H1 (cell line): ENCODE data around the gene AK6. TPM values are rescaled to one million over a fixed set of nuclear protein-coding genes. Genes with fewer than 3 reads are reported as not detected.

Experiments used
- CTCF ChIA-PET: fragments of 300-600 bp; sonication (Branson Sonifier 250); formaldehyde crosslinking; loops from one replicate; lab custom pipeline; 2021; ENCODE audit not compliant: partially characterized antibody; lab: Charles Lee
- POLR2A ChIA-PET: fragments of 300-600 bp; sonication (Branson Sonifier 250); formaldehyde crosslinking; loops from one replicate; lab custom pipeline; 2021; ENCODE audit warnings: inconsistent platforms; ENCODE audit not compliant: partially characterized antibody; lab: Charles Lee
- DNase-seq, 2 experiments: peaks; one replicate each; pipeline versions ENCODE4 v3.0.0 to v3.0.0-alpha.2; 2010 to 2022; ENCODE audit warnings: low spot score in 2 of 2, low read depth in 1 of 2, mixed read lengths in 1 of 2
- FAIRE-seq: peaks from 2 replicates; lab custom pipeline; 2011; peaks lifted over from hg19 to GRCh38; lab: Jason Lieb, UNC
- H2AFZ ChIP-seq: 2 replicates; pipeline ENCODE4 v1.8.1; 2012; ENCODE audit warnings: low read length, inconsistent platforms
- H2AK5ac ChIP-seq: 2 replicates; pipeline ENCODE4 v1.6.1; 2013; ENCODE audit warnings: low read depth, low read length
- H2BK120ac ChIP-seq: replicated peaks from 2 replicates; pipeline ENCODE3; 2013; ENCODE audit warnings: low read depth, low read length, inconsistent platforms
- H2BK12ac ChIP-seq: 2 replicates; pipeline ENCODE4 v1.6.1; 2013; ENCODE audit warnings: low read depth, low read length
- H2BK15ac ChIP-seq: 2 replicates; pipeline ENCODE4 v1.6.1; 2013; ENCODE audit warnings: low read length
- H2BK20ac ChIP-seq: 2 replicates; pipeline ENCODE4 v1.6.1; 2013; ENCODE audit warnings: low read length
- H2BK5ac ChIP-seq: 2 replicates; pipeline ENCODE4 v1.6.1; 2013; ENCODE audit warnings: low read depth, low read length
- H3K14ac ChIP-seq: 2 replicates; pipeline ENCODE4 v1.6.1; 2013; ENCODE audit warnings: inconsistent platforms; ENCODE audit not compliant: insufficient read length
- H3K18ac ChIP-seq: 2 replicates; pipeline ENCODE4 v1.6.1; 2013; ENCODE audit warnings: low read length; ENCODE audit errors: extremely low read depth
- H3K23ac ChIP-seq: 2 replicates; pipeline ENCODE4 v1.6.1; 2013; ENCODE audit warnings: inconsistent platforms; ENCODE audit not compliant: insufficient read length
- H3K23me2 ChIP-seq: 2 replicates; pipeline ENCODE4 v1.6.1; 2013; ENCODE audit warnings: low read depth, low read length
- H3K27ac ChIP-seq: 2 replicates; pipeline ENCODE4 v1.6.1; 2011; ENCODE audit warnings: low read depth, low read length, inconsistent platforms
- H3K27me3 ChIP-seq, 4 experiments: replicated peaks in 1 of 4; 1 replicate in 1 of 4; 2 replicates in 3 of 4; pipeline versions ENCODE4 v1.6.1 to v1.8.1; 2011 to 2013; ENCODE audit warnings: low read length in 3 of 4, mild to moderate bottlenecking in 3 of 4, inconsistent platforms in 2 of 4, mixed read lengths in 2 of 4, moderate library complexity in 1 of 4; ENCODE audit not compliant: control insufficient read depth in 3 of 4, insufficient read depth in 3 of 4; ENCODE audit errors: extremely low read depth in 1 of 4
- H3K36me3 ChIP-seq, 4 experiments: 2 replicates each; pipeline versions ENCODE4 v1.6.1 to v1.8.1; 2011 to 2013; ENCODE audit warnings: mild to moderate bottlenecking in 4 of 4, low read length in 3 of 4, moderate library complexity in 2 of 4, control low read depth in 1 of 4, inconsistent platforms in 1 of 4; ENCODE audit not compliant: insufficient read depth in 4 of 4, control insufficient read depth in 2 of 4
- H3K4ac ChIP-seq: replicated peaks from 2 replicates; pipeline ENCODE3; 2013; ENCODE audit warnings: low read length, low read depth, mixed read lengths, inconsistent platforms; ENCODE audit not compliant: insufficient read length
- H3K4me1 ChIP-seq, 4 experiments: replicated peaks in 1 of 4; 1 replicate in 1 of 4; 2 replicates in 3 of 4; pipeline versions ENCODE4 v1.6.1 to v1.8.1; 2011 to 2013; ENCODE audit warnings: low read length in 3 of 4, inconsistent platforms in 2 of 4, mixed read lengths in 1 of 4; ENCODE audit not compliant: insufficient read depth in 4 of 4, control insufficient read depth in 3 of 4
- H3K4me2 ChIP-seq, 2 experiments: 2 replicates each; pipeline versions ENCODE4 v1.6.1 to v1.8.1; 2011 to 2013; ENCODE audit warnings: low read depth in 2 of 2, low read length in 2 of 2, control low read depth in 1 of 2, inconsistent platforms in 1 of 2, mild to moderate bottlenecking in 1 of 2; ENCODE audit not compliant: insufficient read depth in 1 of 2
- H3K4me3 ChIP-seq, 4 experiments: fragments of 200-600, 300-600 bp in 1 of 4; sonication (generic), shearing (Covaris generic), sonication (Bioruptor Twin) in 1 of 4; 2 replicates each; pipeline versions ENCODE4 v1.5.1 to v1.8.1; 2011 to 2016; ENCODE audit warnings: low read length in 4 of 4, low read depth in 3 of 4, control low read depth in 2 of 4, inconsistent platforms in 2 of 4, mild to moderate bottlenecking in 2 of 4, mixed read lengths in 1 of 4, moderate library complexity in 1 of 4; ENCODE audit not compliant: insufficient read depth in 2 of 4; ENCODE audit errors: extremely low read depth in 1 of 4
- H3K56ac ChIP-seq: replicated peaks from 2 replicates; pipeline ENCODE3; 2013; ENCODE audit warnings: low read depth, mild to moderate bottlenecking, mixed read lengths, low read length, inconsistent platforms; ENCODE audit not compliant: insufficient read length
- H3K79me1 ChIP-seq: 2 replicates; pipeline ENCODE4 v1.6.1; 2013; ENCODE audit warnings: low read depth, low read length, control low read depth
- H3K79me2 ChIP-seq, 2 experiments: 2 replicates each; pipeline versions ENCODE4 v1.6.1 to v1.8.1; 2012 to 2013; ENCODE audit warnings: low read length in 2 of 2, mild to moderate bottlenecking in 2 of 2, inconsistent platforms in 1 of 2; ENCODE audit not compliant: insufficient read depth in 2 of 2, control insufficient read depth in 1 of 2
- H3K9ac ChIP-seq, 4 experiments: replicated peaks in 1 of 4; 1 replicate in 1 of 4; 2 replicates in 3 of 4; pipeline versions ENCODE4 v1.6.1 to v1.8.1; 2011 to 2013; ENCODE audit warnings: low read depth in 3 of 4, low read length in 3 of 4, control low read depth in 2 of 4, mild to moderate bottlenecking in 2 of 4, moderate library complexity in 2 of 4, inconsistent platforms in 1 of 4; ENCODE audit errors: extremely low read depth in 1 of 4
- H3K9me3 ChIP-seq, 2 experiments: 2 replicates each; pipeline versions ENCODE4 v1.6.1 to v1.8.1; 2012 to 2013; ENCODE audit warnings: mild to moderate bottlenecking in 2 of 2, moderate library complexity in 2 of 2, control low read depth in 1 of 2, inconsistent platforms in 1 of 2, low read depth in 1 of 2, low read length in 1 of 2, mixed read lengths in 1 of 2; ENCODE audit not compliant: insufficient read depth in 2 of 2
- H4K20me1 ChIP-seq, 2 experiments: replicated peaks in 1 of 2; 2 replicates each; pipeline versions ENCODE3 to v1.8.1; 2011 to 2013; ENCODE audit warnings: inconsistent platforms in 2 of 2, low read length in 2 of 2, mild to moderate bottlenecking in 1 of 2; ENCODE audit not compliant: insufficient read depth in 2 of 2, control insufficient read depth in 1 of 2
- H4K5ac ChIP-seq: 2 replicates; pipeline ENCODE4 v1.6.1; 2013; ENCODE audit warnings: low read length, low read depth, mixed read lengths, inconsistent platforms; ENCODE audit not compliant: insufficient read length
- H4K8ac ChIP-seq: 2 replicates; pipeline ENCODE4 v1.8.0; 2013; ENCODE audit warnings: mild to moderate bottlenecking, moderate library complexity, low read length, inconsistent platforms; ENCODE audit not compliant: insufficient read depth; ENCODE audit errors: extremely low read depth
- H4K91ac ChIP-seq: replicated peaks from 2 replicates; pipeline ENCODE3; 2013; ENCODE audit warnings: low read length, mixed read lengths, inconsistent platforms; ENCODE audit not compliant: insufficient read length
- ASH2L ChIP-seq: fragments of 200-600, 300-600 bp; sonication (generic); IDR thresholded peaks from one replicate; pipeline ENCODE4 v1.7.1; 2017; ENCODE audit warnings: low read length
- ATF2 ChIP-seq: IDR thresholded peaks from 2 replicates; pipeline ENCODE4 v1.6.1; 2012; ENCODE audit warnings: low read length, inconsistent platforms
- CTCF ChIP-seq, 3 experiments: IDR thresholded peaks; 1 replicate in 2 of 3; 2 replicates in 1 of 3; pipeline versions ENCODE4 v1.5.1 to v1.6.1; 2011; ENCODE audit warnings: low read length in 3 of 3, mild to moderate bottlenecking in 3 of 3, inconsistent platforms in 2 of 3, low read depth in 1 of 3, moderate library complexity in 1 of 3; ENCODE audit not compliant: insufficient read depth in 1 of 3; ENCODE audit errors: control extremely low read depth in 1 of 3
- PHF8 ChIP-seq: fragments of 200-600 bp; sonication (generic); conservative IDR thresholded peaks from 2 replicates; pipeline ENCODE4 v1.7.1; 2012; ENCODE audit warnings: low read depth, mild to moderate bottlenecking, inconsistent platforms, low read length, moderate library complexity
- RAD21 ChIP-seq, 2 experiments: IDR thresholded peaks in 1 of 2; conservative IDR thresholded peaks in 1 of 2; 2 replicates each; pipeline ENCODE4 v1.6.1; 2011; ENCODE audit warnings: low read depth in 2 of 2, low read length in 2 of 2, improper control_type of control experiment in 1 of 2, inconsistent platforms in 1 of 2, mild to moderate bottlenecking in 1 of 2, moderate library complexity in 1 of 2
- SP4 ChIP-seq: IDR thresholded peaks from 2 replicates; pipeline ENCODE4 v1.6.1; 2012; ENCODE audit warnings: low read length, inconsistent platforms
- SUZ12 ChIP-seq: fragments of 200-600 bp; sonication (generic); IDR thresholded peaks from 2 replicates; pipeline ENCODE4 v1.6.1; 2012; ENCODE audit warnings: mild to moderate bottlenecking, inconsistent platforms, low read length, moderate library complexity, mixed read lengths
- WGBS, 2 experiments: shearing (Covaris generic) in 1 of 2; methylation state at CpG; one replicate each; pipeline versions ENCODE4 v1.1.6 to v1.1.7; 2013 to 2015; ENCODE audit warnings: low lambda C conversion rate in 2 of 2, mixed read lengths in 2 of 2, inconsistent platforms in 1 of 2, low coverage in 1 of 2, missing lambda C conversion rate in 1 of 2; ENCODE audit not compliant: insufficient replicate concordance in 2 of 2, insufficient coverage in 1 of 2, insufficient read length in 1 of 2; ENCODE audit errors: extremely low coverage in 1 of 2, missing lambda C conversion rate in 1 of 2; 5-methylcytosine and 5-hydroxymethylcytosine counted together
- polyA plus RNA-seq, 7 experiments: library from polyadenylated mRNA; depleted of rRNA in 3 of 7; stranded (reverse) in 5 of 7; unstranded in 2 of 7; fragments of >200 nt in 5 of 7; fragments of 200-250 nt in 2 of 7; gene quantifications; 1 replicate in 5 of 7; 2 replicates in 1 of 7; 4 replicates in 1 of 7; pipeline versions ENCODE4 v1.2.1 to v1.2.3, GENCODE V29; 2011 to 2013; ENCODE audit warnings: missing spikeins in 2 of 7, mixed read lengths in 2 of 7
- total RNA-seq: library from RNA; stranded (reverse); fragmentation: NEBNext Ultra II Directional; extraction: Animal tissue kit (Norgen Biotek cat#: 25700); gene quantifications from 2 replicates; pipeline ENCODE4 v1.2.1, GENCODE V29; 2021
- TF ChIP-seq, protein P1 (sequence below): IDR thresholded peaks from 2 replicates; pipeline ENCODE4 v1.6.1; 2011; ENCODE audit warnings: low read length, improper control_type of control experiment

Gene AK6
- total and polyA plus RNA-seq, 2 of the 8 experiments (the other 6 are each of a cell fraction or from before 2014, with no cell fraction given) = 22.5 to 51.2 TPM

DNA sequence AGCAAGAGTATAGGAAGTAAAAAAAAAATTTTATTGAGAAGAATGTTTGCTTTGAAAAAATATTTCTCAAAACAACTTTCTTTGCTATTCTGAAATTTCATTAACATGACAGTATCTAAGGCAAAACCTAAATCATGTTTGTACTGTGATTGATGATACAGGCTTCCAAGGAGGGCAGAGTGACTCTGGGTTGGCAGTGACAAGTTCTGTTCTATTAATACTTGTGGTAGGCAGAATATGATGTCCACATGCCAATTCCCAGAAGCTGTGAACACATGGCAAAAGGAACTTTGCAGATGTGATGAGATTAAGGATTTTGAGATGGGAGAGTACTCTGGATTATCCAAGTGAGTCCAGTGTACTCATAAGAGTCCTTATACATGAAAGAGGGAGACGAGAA is 53.3 kb downstream of the AK6 start:
- H2BK5ac ChIP-seq = no peak overlapping the region
- H3K23ac ChIP-seq = no peak overlapping the region
- H4K5ac ChIP-seq = no peak overlapping the region
- no peaks in the 10 kb centered on the region for H4K20me1 ChIP-seq
- H3K4me2 ChIP-seq = no peak overlapping the region
- DNase-seq (no peak), FAIRE-seq (no peak)
- H3K9me3 ChIP-seq = no peaks in the 10 kb centered on the region
- H2AK5ac ChIP-seq = no peak overlapping the region
- H3K4ac ChIP-seq = no peak overlapping the region
- 79% methylated on average over 1 of the region's 1 CpG; no CpG with 5 or more reads in 1 of the 2 experiments for WGBS, 2 experiments
- no peak overlapping the region for H2BK15ac ChIP-seq
- no peak overlapping the region for H3K18ac ChIP-seq
- H2BK120ac ChIP-seq = no peak overlapping the region
- no peak overlapping the region for H2BK20ac ChIP-seq
- H3K79me2 ChIP-seq = no peaks in the 10 kb centered on the region
- no peak overlapping the region for H3K9ac ChIP-seq
- H3K56ac ChIP-seq = no peak overlapping the region
- no peaks in the 10 kb centered on the region for H3K23me2 ChIP-seq
- no peak overlapping the region for H3K14ac ChIP-seq
- CTCF ChIA-PET = interaction anchor here (3.9 kb wide), 1 partner anchor 18 kb away, joined by 14 read pairs; no protein-coding TSS in a partner anchor
- H2AFZ ChIP-seq = no peak overlapping the region
- H4K8ac ChIP-seq = no peak overlapping the region
- no peak overlapping the region for H3K4me3 ChIP-seq
- POLR2A ChIA-PET = no interaction called here
- no peaks in the 10 kb centered on the region for H3K4me1 ChIP-seq
- no peaks in the 10 kb centered on the region for H3K79me1 ChIP-seq
- no peak overlapping the region for H2BK12ac ChIP-seq
- H4K91ac ChIP-seq = no peak overlapping the region
- no peak overlapping the region for H3K27ac ChIP-seq
- H3K36me3 ChIP-seq = no peaks in the 10 kb centered on the region
- no peaks in the 10 kb centered on the region for H3K27me3 ChIP-seq
- TF ChIP-seq ATF2 = no peak
- TF ChIP-seq SUZ12 = no peak
- TF ChIP-seq SP4 = no peak
- no peak for TF ChIP-seq RAD21 (IDR thresholded peaks at IDR 0.05 in 1 of 2, conservative IDR thresholded peaks at IDR 0.05 in 1 of 2; ENCODE audit: low read depth in 2 of 2, low read length in 2 of 2)
- no peak for TF ChIP-seq PHF8
- no peak for TF ChIP-seq ASH2L
- no peak for TF ChIP-seq CTCF (IDR thresholded peaks at IDR 0.05; ENCODE audit: control extremely low read depth in 1 of 3, insufficient read depth in 1 of 3, low read depth in 1 of 3, low read length in 3 of 3)
- TF ChIP-seq, protein P1, sequence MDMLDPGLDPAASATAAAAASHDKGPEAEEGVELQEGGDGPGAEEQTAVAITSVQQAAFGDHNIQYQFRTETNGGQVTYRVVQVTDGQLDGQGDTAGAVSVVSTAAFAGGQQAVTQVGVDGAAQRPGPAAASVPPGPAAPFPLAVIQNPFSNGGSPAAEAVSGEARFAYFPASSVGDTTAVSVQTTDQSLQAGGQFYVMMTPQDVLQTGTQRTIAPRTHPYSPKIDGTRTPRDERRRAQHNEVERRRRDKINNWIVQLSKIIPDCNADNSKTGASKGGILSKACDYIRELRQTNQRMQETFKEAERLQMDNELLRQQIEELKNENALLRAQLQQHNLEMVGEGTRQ = no peak
